ENCODE results near the gene TCEAL6.
"Not testable (repeated sequence)": the region's sequence is repeated elsewhere in the genome, so short reads cannot be mapped to it uniquely, and the experiment has no call there.

TCEAL6 gene

GRCh38 chrX:102129473-102129872 lies 12.8 kb downstream of the TCEAL6 start:
- peak; percentile 3 for DNase-seq (ENCODE audit: low read depth)
- no peak overlapping the region for H3K4me3 ChIP-seq (replicated peaks; ENCODE audit: low read depth, low read length)
- peak; percentile 20 for TF ChIP-seq CTCF (IDR thresholded peaks at IDR 0.05; ENCODE audit: low read length, missing control alignments)

- TF ChIP-seq CTCF (IDR thresholded peaks at IDR 0.05; ENCODE audit: low read length, missing control alignments), result no peak
- H3K4me3 ChIP-seq (replicated peaks; ENCODE audit: low read depth, low read length), result no peak overlapping the region
- no peak for DNase-seq (ENCODE audit: low read depth)
These were observed 15.4 kb downstream of the TCEAL6 start for GRCh38 chrX:102126863-102127262.

- H3K4me3 ChIP-seq (replicated peaks; ENCODE audit: low read depth, low read length); DNase-seq (ENCODE audit: low read depth): not testable (repeated sequence)
These were observed 16.0 kb downstream of the TCEAL6 start for GRCh38 chrX:102126080-102126818.

GRCh38 chrX:102125436-102125835 lies 16.8 kb downstream of the TCEAL6 start, which contains the start of gene TCEAL2:
TCEAL2 (plus strand) TSS chrX:102125679; CDS start chrX:102126831, 1,152 bp downstream.
- not testable (repeated sequence) for DNase-seq (ENCODE audit: low read depth); H3K4me3 ChIP-seq (replicated peaks; ENCODE audit: low read depth, low read length)

- not testable (repeated sequence) for DNase-seq (ENCODE audit: low read depth); H3K4me3 ChIP-seq (replicated peaks; ENCODE audit: low read depth, low read length)
These were observed 17.3 kb downstream of the TCEAL6 start for GRCh38 chrX:102125014-102125413.

- no peak for TF ChIP-seq CTCF (IDR thresholded peaks at IDR 0.05; ENCODE audit: low read length, missing control alignments)
- H3K4me3 ChIP-seq (replicated peaks; ENCODE audit: low read depth, low read length), result no peak overlapping the region
- DNase-seq (ENCODE audit: low read depth), result no peak
These were observed 26.5 kb downstream of the TCEAL6 start for GRCh38 chrX:102115748-102116147.

- no peak for DNase-seq (ENCODE audit: low read depth)
- no peak for TF ChIP-seq CTCF (IDR thresholded peaks at IDR 0.05; ENCODE audit: low read length, missing control alignments)
- H3K4me3 ChIP-seq (replicated peaks; ENCODE audit: low read depth, low read length), result no peak overlapping the region
These were observed 28.9 kb downstream of the TCEAL6 start for GRCh38 chrX:102113367-102113766.
